PC-3 (cell line): ENCODE results near the gene TACC2.
"Not testable (repeated sequence)": the region's sequence is repeated elsewhere in the genome, so short reads cannot be mapped to it uniquely, and the experiment has no call there.

Source experiments
- EZH2 ChIP-seq: fragments of 300-600 bp; sonication (generic); IDR thresholded peaks from one replicate; pipeline ENCODE4 v1.6.1; 2017; ENCODE audit warnings: antibody characterized with exemption, mild to moderate bottlenecking, low read length; ENCODE audit not compliant: unreplicated experiment
- EZH2phosphoT487 ChIP-seq: fragments of 300-600 bp; sonication (generic); IDR thresholded peaks from 2 replicates; pipeline ENCODE4 v1.6.1; 2018; ENCODE audit warnings: mild to moderate bottlenecking, antibody characterized with exemption, low read length, borderline replicate concordance
- TF ChIP-seq, protein P1 (sequence below): fragments of 300-600 bp; sonication (generic); conservative IDR thresholded peaks from 2 replicates; pipeline ENCODE4 v1.5.1; 2017; ENCODE audit warnings: antibody characterized with exemption, low read depth, mild to moderate bottlenecking, low read length

DNA sequence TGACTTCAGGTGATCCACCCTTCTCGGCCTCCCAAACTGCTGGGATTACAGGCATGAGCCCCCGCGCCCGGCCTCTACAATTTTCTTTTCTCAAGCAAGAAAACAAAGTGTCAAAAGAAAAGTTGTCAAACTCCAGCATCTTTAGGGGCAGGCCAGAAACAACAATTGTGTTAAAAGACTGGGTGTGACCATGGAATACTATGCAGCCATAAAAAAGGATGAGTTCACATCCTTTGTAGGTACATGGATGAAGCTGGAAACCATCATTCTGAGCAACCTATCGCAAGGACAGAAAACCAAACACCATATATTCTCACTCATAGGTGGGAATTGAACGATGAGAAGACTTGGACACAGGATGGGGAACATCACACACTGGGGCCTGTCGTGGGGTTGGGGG lies 34.3 kb downstream of the TACC2 start:
- TF ChIP-seq, protein P1, sequence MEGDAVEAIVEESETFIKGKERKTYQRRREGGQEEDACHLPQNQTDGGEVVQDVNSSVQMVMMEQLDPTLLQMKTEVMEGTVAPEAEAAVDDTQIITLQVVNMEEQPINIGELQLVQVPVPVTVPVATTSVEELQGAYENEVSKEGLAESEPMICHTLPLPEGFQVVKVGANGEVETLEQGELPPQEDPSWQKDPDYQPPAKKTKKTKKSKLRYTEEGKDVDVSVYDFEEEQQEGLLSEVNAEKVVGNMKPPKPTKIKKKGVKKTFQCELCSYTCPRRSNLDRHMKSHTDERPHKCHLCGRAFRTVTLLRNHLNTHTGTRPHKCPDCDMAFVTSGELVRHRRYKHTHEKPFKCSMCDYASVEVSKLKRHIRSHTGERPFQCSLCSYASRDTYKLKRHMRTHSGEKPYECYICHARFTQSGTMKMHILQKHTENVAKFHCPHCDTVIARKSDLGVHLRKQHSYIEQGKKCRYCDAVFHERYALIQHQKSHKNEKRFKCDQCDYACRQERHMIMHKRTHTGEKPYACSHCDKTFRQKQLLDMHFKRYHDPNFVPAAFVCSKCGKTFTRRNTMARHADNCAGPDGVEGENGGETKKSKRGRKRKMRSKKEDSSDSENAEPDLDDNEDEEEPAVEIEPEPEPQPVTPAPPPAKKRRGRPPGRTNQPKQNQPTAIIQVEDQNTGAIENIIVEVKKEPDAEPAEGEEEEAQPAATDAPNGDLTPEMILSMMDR = not testable (repeated sequence)
- not testable (repeated sequence) for TF ChIP-seq EZH2, EZH2phosphoT487
